OCI-LY1 (cell line): ENCODE results near the gene KRT40.

Source experiments
- CTCF ChIP-seq: fragments of 200-600 bp; sonication (generic), shearing (Covaris generic); IDR thresholded peaks from 2 replicates; pipeline ENCODE4 v1.5.1; 2017; ENCODE audit warnings: mild to moderate bottlenecking, antibody characterized with exemption, low read length, moderate library complexity, mixed read lengths
- EZH2 ChIP-seq: fragments of 200-600 bp; sonication (generic), shearing (Covaris generic); IDR thresholded peaks from 2 replicates; pipeline ENCODE4 v1.8.0; 2017; ENCODE audit warnings: borderline replicate concordance, mixed run types, mild to moderate bottlenecking, antibody characterized with exemption, low read length, moderate library complexity, mixed read lengths

GRCh38 chr17:40942553-40942952 is 41.6 kb downstream of the KRT40 start:
- no peak for TF ChIP-seq CTCF
- TF ChIP-seq EZH2 = no peak
